HG03520 (cell line): ENCODE measurements around the gene SLC16A5.

ENCODE experiments used
- ATAC-seq: cut with Tn5 transposase; IDR thresholded peaks from one replicate; pipeline ENCODE4 v1.9.1; 2021; ENCODE audit warnings: mild to moderate bottlenecking, moderate library complexity; ENCODE audit not compliant: unreplicated experiment

Gene SLC16A5

DNA sequence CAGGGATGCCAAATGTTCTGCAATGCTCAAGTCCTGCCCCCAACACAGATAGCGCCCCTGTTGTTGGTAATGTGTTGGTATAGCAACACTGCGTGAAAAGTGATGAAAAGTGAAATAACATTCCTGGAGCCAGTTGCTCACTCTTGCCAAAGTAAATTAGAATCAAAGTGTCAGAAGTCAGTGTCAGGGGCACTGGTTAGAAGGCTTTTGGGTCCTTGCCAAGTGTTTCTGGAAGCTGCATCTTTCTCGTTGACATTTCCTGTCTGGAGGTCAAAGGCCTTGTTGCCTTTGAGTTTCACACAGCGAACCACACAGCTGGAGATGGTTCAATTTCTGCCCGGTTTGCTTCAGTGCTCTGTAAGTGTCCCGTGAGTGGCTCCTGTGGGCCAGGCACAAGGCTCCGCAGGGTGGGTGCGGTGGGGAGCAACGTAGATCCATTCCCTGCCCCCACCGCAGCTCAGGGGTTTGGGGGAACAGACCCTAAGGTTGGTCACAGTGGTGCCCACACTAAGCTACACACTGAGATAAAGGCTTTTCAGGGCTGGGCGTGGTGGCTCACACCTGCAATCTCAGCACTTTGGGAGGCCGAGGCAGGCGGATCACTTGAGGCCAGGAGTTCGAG is 3.6 kb upstream of the SLC16A5 start:
- ATAC-seq: no peak

DNA sequence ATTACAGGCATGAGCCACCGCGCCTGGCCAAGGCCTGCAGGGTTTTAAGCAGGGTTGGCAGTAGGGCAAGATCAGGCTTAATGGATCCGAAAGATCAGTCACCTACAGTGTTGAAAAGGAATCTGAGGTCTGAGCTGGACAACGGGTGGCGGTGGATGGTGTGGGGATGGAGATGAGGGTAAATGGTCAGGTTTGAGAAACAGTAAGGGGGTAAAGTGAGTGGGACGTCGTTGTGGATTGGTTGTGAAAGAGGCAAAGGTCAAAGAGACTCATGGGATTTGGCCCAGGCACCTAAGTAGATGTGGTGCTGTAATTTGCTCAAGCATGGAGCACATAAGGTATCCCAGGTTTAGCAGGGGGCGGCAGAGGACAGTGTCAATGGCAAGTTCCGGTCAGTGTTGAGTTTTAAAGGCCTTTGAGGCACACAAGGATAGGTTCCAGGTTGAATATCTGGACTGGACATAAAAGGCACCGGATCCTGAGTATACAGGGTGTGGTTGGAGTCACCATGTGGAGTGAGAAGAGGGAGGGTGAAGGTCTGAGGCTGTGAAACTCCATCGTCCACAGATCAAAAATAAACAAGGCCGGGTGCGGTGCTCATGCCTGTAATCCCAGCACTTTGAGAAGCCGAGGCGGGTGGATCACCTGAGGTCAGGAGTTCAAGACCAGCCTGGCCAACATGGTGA is 1.1 kb upstream of the SLC16A5 start:
- no peak for ATAC-seq

DNA sequence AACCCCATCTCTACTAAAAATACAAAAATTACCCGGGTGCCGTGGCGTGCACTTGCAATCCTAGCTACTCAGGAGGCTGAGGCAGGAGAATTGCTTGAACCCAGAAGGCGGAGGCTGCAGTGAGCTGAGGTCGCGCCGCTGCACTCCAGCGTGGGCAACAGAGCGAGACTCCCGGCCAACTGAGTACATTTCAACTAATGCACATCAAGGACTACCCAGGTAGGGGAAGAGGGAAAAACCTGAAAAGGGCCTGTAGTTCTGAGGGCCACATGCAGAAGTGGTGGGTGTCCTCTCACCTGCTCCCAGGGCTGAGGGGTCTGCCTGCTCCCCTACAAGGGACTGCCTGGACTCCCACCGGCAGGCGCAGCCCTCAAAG is 584 bp upstream of the SLC16A5 start:
- no peak for ATAC-seq

DNA sequence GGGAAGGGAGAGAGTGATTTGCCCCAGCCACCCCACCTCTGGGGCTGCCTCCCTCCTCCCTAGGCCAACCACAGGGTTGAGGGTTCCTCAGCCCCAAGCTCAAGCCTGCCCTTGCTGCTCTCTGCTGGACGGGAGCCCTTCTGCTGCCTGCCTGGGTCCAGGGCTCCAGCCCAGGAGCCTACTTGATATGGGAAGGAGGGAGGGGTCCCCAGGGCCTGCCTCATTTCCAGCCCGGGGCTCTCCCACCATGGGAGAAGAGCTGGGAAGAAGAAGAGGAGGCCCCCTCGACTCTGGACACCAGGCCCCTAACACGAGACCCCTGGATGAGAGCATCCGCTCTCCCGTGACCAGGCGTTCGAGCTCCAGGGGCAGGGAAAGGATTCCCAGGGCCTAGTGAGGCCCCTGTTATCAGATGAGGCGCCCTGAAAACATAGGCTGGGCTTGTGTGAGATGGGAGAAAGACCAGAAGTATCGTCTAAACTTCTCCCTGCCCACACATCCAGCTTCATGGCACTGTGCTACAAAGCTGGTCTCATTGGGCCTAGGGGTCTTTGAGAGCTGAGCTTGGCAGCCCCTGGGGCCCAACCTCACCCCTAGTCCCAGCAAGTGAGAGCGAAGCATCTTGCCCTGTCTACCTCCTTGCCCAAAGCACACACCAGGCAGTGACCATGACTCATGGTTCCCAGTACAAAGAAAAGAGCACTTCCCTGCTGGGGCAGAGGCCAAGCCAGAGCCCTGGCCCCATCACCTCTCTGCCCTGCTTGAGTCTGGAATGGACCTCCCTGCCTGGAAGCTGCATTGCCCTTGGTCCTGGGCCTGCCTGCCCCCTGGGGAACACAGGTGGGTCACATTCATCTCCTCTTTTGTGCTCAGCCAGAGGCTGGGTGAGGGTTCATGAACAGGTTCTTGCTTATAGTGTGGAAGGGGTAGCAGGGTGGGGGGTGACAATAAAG is 987 bp downstream of the SLC16A5 start:
- ATAC-seq: no peak

DNA sequence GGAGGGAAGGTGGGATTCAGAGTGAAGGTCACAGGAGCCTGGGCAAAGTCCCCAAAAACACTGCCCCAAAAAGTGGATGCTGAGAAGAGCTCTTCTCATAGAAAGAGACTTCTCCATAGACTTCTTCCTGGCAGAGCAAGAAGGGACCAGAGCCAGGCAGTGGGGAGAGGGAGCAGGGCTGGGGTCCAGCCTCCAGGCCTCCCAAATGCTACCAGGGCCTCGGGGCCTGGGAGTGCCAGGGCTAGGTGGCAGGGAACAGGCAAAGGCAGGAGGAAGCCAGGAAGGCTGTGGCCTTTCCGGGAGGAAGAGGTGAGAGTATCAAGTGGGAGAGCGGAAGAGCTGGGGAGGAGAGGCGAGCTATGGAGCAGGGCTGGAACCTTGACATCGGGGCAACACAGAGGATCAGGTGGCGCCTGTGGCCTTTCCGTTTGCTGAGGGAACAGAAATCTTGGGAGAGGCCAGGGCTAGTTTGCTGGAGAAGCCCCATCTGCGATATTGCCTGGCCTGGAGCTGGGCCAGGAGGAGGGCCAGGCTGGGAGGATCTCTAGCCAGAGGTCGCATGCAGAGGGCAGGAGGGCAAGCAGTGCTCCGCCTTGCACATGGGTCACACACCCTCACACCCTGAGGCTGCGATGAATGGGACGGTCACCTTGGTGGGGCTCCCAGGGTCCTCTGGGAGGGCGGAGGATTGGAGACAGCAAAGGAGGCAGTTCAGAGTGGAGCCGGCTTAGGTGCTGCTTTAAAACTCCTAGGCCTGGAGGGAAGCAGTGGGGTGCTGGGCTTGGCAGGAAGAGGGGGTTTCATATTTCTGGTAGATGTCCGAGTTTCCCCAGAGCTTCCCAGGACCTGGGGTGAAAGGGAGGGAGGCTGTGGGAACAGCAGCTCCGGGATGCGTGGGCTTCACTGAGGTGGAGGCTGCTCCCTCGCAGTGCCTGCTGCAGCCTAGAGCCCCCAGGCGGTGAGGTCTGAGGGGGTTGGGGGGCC is 3.4 kb downstream of the SLC16A5 start:
- ATAC-seq: no peak

DNA sequence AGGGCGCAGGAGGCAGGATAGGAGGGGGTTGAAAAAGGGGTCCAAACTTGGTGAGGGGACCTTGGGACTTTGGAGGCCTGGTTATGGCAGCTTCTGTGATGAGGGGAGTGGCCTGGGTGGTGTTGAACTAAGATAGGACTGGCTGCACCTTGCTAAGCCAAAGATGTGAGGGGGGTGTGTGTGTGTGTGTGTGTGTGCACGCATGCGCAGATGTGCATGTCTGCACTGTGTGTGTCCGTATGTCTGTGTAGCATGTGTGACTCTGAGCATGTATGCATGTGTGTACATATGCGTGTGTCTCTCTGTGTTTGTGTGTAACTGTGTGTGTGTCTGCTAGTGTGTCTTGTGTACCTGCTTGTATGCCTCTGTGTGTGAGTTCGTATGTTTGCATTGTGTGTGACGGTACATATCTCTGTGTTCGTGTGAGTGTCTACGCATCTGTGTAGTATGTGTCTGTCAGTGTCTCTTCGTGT is 4.1 kb downstream of the SLC16A5 start:
- no peak for ATAC-seq

DNA sequence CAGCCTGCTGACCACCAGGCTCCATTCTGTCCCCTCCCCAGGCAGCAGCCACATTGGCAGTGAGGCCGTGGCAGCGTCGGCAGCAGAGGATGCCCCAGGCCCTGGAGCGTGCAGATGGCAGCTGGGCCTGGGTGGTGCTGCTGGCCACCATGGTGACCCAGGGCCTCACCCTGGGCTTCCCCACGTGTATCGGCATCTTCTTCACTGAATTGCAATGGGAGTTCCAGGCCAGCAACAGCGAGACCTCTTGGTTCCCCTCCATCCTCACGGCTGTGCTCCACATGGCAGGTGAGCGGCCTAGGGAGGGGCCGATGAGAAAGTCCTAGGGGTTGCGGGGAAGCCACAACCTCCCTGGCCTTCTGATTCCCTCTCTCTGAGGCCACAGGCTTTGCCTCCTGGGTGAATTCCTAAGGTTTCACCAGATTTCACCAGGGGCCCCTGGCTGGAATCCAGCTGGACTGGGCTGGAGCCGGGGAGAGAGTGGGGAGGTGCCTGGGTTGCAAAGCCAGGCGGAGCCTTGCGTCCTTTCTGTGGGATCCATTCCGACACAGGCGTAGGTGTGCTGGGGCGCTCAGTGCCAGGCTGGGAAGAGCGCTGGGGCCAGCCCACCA is 5.9 kb downstream of the SLC16A5 start:
- no peak for ATAC-seq

DNA sequence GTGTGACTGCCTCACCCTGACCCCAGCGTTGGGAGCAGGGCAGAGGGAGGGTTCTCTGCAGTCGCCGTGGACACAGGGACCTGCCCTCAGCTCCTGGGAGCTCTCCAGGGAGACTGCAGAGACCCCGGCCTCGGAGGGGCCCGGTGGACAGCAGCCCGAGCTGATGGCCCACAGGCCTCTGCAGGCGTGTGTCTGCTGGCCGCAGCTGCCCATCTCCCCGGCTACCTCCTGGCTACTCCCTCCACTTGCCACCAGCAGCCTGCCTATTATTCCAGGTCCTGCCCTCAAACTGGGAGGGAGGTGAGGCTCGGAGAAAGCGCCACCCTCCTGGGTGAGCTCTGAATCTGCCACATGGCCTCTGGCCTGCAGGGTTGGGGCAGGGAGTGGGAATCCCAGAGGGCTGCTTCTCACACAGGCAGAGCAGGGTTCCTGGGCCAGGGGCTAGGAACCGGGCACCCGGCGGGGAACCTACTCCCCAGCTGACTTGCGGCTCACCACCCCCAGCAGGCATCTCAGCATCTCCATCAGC is 7.2 kb downstream of the SLC16A5 start:
- no peak for ATAC-seq

DNA sequence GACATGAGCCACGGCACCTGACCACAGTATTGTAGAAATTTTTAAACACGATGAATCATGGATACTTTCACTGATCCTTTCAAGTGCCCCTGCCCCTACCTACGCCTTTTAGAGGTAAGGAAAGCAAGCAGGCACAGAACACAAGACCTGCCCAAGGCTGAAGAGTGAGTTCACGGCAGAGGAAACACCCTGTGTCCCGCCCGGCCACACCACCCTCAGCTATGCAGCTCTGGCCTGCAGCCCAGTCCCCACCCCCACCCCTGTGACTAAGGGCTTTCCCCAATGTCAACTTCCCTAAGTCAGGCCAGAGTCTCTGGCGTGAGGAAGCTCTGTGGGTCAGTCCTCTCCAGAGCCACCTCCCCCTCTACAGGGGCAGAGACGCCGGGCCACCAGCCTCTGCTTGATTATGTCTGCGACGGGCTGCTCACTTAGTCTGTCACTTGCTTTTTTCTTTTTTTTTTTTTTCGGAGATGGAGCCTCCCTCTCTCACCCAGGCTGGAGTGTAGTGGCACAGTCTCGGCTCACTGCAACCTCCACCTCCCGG is 8.4 kb downstream of the SLC16A5 start:
- ATAC-seq: no peak

DNA sequence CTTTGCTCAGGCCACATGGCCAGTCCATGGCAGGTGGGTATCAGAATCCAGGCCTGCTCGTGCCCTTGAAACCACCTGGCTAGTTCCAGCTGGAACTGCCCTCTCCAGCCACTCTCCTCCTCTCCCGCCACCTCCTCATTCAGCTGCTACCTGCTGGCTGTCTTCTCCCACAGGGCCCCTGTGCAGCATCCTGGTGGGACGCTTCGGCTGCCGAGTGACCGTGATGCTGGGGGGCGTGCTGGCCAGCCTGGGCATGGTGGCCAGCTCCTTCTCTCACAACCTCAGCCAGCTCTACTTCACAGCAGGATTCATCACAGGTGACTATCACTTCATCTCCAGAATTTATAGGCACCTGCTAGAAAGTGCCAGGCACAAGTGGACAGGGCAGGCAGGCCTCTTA is 10.1 kb downstream of the SLC16A5 start:
- ATAC-seq: no peak

DNA sequence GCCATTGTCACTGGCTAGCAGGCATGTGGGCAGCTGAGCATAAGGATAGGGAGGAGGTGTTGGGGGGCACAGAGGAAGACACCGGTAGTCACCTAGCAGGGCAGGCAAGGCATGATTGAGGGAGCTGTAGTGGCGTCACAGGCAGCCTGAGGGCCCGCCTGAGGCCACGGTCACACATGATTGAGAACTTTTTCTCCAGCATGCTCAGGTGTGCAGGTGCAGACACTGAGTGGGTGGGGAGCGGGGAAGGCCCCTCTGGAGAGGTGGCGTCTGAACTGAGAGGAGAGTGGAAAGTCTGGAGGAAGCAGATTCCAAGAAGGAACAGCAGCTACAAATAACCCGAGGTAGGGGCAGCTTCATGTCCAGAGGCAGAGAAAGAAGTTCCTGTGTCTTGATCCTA is 11.1 kb downstream of the SLC16A5 start:
- no peak for ATAC-seq

DNA sequence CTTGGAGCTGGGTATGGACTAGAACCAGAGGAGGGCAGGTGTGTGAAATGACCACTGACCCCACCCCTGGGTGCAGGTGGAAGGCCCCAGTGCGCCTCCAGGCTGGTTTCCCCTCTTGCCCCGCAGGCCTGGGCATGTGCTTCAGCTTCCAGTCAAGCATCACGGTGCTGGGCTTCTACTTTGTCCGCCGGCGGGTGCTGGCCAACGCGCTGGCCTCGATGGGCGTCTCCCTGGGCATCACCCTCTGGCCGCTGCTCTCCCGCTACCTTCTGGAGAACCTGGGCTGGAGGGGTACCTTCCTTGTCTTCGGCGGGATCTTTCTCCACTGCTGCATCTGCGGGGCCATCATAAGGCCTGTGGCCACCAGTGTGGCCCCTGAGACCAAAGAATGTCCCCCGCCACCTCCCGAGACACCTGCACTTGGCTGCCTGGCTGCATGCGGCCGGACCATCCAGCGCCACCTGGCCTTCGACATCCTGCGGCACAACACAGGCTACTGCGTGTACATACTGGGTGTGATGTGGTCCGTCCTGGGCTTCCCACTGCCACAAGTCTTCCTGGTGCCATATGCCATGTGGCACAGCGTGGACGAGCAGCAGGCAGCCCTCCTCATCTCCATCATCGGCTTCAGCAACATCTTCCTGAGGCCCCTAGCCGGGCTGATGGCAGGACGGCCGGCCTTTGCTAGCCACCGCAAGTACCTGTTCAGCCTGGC is 12.3 kb downstream of the SLC16A5 start:
- ATAC-seq: no peak

DNA sequence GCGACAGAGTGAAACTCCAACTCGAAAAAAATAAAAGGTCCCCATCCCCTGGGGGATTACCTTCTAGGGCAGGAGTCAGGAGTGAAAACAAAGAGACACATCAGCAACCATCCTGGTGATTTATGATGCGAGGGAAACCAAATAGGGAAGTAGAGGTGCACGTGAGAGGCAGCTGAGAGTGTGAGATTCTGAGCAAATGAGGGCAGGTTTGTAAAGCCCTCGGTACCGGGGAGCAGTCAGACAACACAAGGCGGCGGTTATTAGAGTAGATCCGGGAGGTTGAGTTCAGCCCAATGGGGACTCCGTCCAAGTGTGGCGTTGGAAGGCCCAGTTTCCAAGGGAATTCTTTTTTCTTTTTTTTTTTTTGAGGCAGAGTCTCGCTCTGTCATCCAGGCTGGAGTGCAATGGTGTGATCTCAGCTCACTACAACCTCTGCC is 14.6 kb downstream of the SLC16A5 start:
- no peak for ATAC-seq

DNA sequence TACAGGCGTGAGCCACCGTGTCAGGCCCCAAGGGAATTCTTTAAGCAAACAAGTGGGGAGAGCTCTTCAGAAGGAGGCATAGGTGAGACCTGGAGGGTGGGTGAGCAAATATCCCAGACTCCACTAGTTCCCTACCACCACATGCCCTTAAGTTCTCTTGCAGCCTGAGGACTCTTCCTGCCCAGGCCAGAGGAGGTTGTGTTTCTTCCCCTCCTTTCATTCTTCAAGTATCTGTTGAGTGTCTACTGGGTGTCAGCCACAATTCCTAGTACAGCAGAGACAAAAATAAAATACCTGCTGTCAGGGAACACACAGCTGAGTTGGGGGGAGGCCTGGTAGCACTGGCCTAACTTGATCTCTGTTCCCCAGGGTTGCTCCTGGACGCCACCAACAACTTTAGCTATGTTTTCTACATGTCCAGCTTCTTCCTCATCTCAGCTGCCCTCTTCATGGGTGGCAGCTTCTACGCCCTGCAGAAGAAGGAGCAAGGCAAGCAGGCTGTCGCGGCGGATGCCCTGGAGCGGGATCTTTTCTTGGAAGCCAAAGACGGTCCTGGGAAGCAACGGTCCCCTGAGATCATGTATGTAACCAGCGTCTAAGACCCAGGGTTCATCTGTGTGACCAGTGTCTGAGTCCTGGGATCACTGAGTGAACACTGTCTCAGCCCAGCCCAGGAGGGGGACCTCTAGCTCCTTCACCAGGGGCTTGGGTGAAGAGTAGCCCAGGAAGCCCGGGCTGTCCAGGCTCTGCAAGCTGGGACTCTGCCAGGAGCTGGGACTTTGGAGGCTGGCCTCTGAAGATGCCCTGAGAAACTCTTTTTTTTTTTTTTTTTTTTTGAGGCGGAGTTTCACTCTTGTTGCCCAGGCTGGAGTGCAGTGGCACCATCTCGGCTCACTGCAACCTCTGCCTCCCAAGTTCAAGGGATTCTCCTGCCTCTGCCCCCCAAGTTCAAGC is 16.1 kb downstream of the SLC16A5 start:
- ATAC-seq: no peak

DNA sequence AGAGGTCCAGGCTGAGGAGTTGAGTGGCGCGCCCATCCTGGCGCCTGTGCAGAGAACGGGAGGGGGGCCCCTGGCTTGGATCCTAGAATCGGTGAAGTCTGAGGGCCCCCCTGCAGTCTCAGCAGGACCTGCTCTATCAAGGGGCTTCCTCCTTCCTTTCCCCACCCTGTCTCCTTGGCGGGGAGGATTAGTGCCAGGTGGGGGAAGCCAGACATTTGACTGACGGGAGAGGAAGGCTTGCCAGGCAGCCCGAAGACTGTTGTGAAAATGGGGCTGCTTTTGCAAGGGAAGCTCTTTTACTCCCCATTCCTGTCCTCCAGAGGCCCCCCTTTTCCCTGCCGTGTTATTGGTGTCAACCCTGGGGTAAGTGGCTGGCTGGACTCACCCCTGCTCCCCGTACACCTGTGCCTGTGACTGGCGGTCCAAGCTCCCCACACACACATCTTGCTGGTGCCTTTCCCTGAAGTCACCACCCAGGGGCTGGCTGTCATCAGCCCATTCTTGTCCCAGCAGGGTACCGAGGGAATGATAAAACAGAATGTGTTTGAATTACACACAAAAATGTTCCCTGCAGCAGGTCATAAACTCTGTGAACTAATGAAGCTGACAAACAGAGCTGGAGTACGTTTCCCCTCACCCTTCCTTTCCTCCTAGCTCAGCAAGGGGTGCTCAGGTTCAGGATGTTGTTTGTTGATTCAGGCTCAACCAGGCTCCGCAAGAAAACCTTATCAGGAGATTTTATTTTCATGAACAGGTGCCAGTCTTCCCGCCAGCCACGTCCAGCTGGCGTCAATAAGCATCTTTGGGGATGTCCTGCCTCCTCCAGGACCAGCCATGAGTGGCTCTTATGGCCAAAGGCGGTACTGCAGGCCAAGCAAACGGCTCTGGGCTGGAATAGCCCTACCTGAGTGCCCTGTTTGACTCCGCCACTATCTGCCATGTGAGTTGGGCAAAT is 17.6 kb downstream of the SLC16A5 start:
- no peak for ATAC-seq

DNA sequence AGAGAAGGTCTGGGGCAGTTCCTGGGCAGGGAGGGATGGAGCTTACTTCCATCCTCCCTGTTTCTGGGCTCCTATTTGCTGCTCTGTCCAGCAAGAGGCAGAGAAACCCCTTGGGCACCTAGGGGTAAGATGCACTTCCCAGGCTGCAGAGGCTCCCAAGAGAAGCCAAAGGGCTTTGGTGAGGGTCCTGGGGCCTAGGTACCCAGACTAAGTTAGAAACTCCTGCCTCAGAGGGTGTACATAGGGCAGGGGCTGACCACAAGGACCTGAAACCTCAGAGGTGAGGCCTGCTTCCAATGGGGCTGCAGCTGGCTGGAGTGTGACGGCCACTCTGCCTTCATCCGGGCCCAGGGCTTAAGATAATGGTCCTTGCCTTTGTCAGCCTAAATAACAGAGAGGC is 20.4 kb downstream of the SLC16A5 start:
- ATAC-seq: no peak

DNA sequence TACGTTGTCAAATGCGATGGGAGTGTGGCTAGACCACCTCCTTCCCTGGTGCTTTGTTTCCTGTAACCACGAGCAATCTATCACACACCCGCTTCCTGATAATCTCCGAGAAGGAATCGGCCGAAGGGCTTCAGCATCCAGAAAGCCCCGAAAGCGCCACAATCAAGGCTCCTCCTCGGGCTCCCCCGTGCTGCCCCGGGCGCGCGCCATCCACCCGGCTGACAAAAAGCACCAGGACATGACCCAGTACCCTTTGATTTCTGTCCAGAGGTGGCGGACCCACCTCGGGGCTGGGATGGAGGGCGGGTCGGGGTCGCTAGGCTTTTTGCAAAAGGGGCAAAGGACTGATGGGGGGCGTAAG is 21.3 kb downstream of the SLC16A5 start:
- no peak for ATAC-seq
